Right lung (tissue), 5 donors: ENCODE results near the gene SYNC. TPM values are rescaled to one million over a fixed set of nuclear protein-coding genes. Genes with fewer than 3 reads are reported as not detected.
"Not testable (repeated sequence)": the region's sequence is repeated elsewhere in the genome, so short reads cannot be mapped to it uniquely, and the experiment has no call there.

Experiments
- DNase-seq, 2 donors: peaks; one replicate each; pipeline ENCODE4 v3.0.0-alpha.2; 2013
- polyA plus RNA-seq, 5 donors: library from polyadenylated mRNA; unstranded; fragments of 120-200 nt; gene quantifications; one replicate each; pipeline versions ENCODE4 v1.2.1 to v1.2.3, GENCODE V29; 2013; ENCODE audit warnings: inconsistent platforms in 1 of 5, low replicate concordance in 1 of 5; ENCODE audit not compliant: insufficient read length in 5 of 5, insufficient read depth in 1 of 5

SYNC gene
- polyA plus RNA-seq, 5 donors = 3.0 to 5.9 (median 5.0) TPM

- DNase-seq = no peak
These were observed 55.0 kb downstream of the SYNC start for GRCh38 chr1:32647308-32648134.

- DNase-seq = no peak
These were observed 58.1 kb downstream of the SYNC start for GRCh38 chr1:32644426-32644825.

GRCh38 chr1:32642292-32642827, 60.2 kb downstream of the SYNC start:
- DNase-seq = not testable (repeated sequence)

GRCh38 chr1:32639489-32640075, 63.0 kb downstream of the SYNC start:
- no peak for DNase-seq

- DNase-seq = no peak
These were observed 65.5 kb downstream of the SYNC start for GRCh38 chr1:32636914-32637645.

- no peak for DNase-seq
These were observed 66.9 kb downstream of the SYNC start for GRCh38 chr1:32635508-32636277.

GRCh38 chr1:32632829-32633228, 69.7 kb downstream of the SYNC start:
- no peak for DNase-seq

GRCh38 chr1:32630173-32630572, 72.4 kb downstream of the SYNC start:
- not testable (repeated sequence) for DNase-seq

Other genes with a start within 250 kb of the SYNC start
- gene ZBTB8B, start 237.7 kb downstream of the SYNC start, polyA plus RNA-seq = 1 to 10 TPM in 4 of 5 donors, under 1 TPM in 1; 0.92 to 2.0 (median 1.4) TPM
- 10 to 100 TPM in 4 of 5 donors, 1 to 10 TPM in 1; 9.2 to 18.1 (median 13.3) TPM for gene ZBTB8A, start 163.3 kb downstream of the SYNC start, polyA plus RNA-seq
- 10 to 100 TPM; 34.2 to 46.4 (median 37.9) TPM for gene ZBTB8OS, start 52.2 kb downstream of the SYNC start, polyA plus RNA-seq
- 100 to 1,000 TPM; 237 to 327 (median 302) TPM for gene RBBP4, start 51.6 kb downstream of the SYNC start, polyA plus RNA-seq
- 10 to 100 TPM; 68.4 to 77.3 (median 72.1) TPM for gene YARS1, start 114.6 kb upstream of the SYNC start, polyA plus RNA-seq
- gene S100PBP, start 114.9 kb upstream of the SYNC start, polyA plus RNA-seq = 10 to 100 TPM; 40.0 to 57.5 (median 50.9) TPM
- gene FNDC5, start 168.1 kb upstream of the SYNC start, polyA plus RNA-seq = 10 to 100 TPM in 4 of 5 donors, 1 to 10 TPM in 1; 8.0 to 18.2 (median 10.5) TPM
- under 1 TPM; 0.15 to 0.73 (median 0.40) TPM for gene HPCA, start 183.7 kb upstream of the SYNC start, polyA plus RNA-seq
- 10 to 100 TPM; 18.7 to 27.1 (median 22.8) TPM for gene TMEM54, start 198.6 kb upstream of the SYNC start, polyA plus RNA-seq